B cell (primary cell): ENCODE results near the gene URB1. TPM values are rescaled to one million over a fixed set of nuclear protein-coding genes. Genes with fewer than 3 reads are reported as not detected.

Source experiments
- ATAC-seq: fragments of 200-7000 bp; cut with Tn5 transposase; one replicate; pipeline ENCODE4 v1.10.0; 2021; ENCODE audit warnings: low read depth, mild to moderate bottlenecking, moderate number of reproducible peaks, moderate library complexity
- CTCF ChIA-PET: fragments of 350-600 bp; sonication (Branson Sonifier 250); formaldehyde crosslinking; loops from one replicate; lab custom pipeline; 2021; ENCODE audit warnings: antibody characterized with exemption, inconsistent platforms; lab: Charles Lee
- POLR2A ChIA-PET: fragments of 350-600 bp; sonication (Branson Sonifier 250); formaldehyde crosslinking; loops from one replicate; lab custom pipeline; 2021; ENCODE audit warnings: antibody characterized with exemption; lab: Charles Lee
- DNase-seq: peaks from one replicate; pipeline ENCODE4 v3.0.0; 2013
- H2AFZ ChIP-seq: 2 replicates; pipeline ENCODE4 v1.6.1; 2012; ENCODE audit warnings: mild to moderate bottlenecking, low read depth, low read length; ENCODE audit not compliant: insufficient read depth, poor library complexity, severe bottlenecking
- H3K27ac ChIP-seq, 2 donors: 1 replicate in 1 of 2; 2 replicates in 1 of 2; pipeline ENCODE4 v1.5.1; 2012 to 2013; ENCODE audit warnings: low read length in 2 of 2, mild to moderate bottlenecking in 2 of 2, moderate library complexity in 1 of 2
- H3K27me3 ChIP-seq, 4 experiments: fragments of 200-600 bp in 1 of 4; sonication (generic) in 1 of 4; replicated peaks in 1 of 4; 1 replicate in 2 of 4; 2 replicates in 2 of 4; pipeline versions ENCODE4 v1.6.1 to v1.7.0; 2013 to 2016; ENCODE audit warnings: low read length in 3 of 4, mild to moderate bottlenecking in 2 of 4, mixed read lengths in 1 of 4, moderate library complexity in 1 of 4; ENCODE audit not compliant: insufficient read depth in 4 of 4, control insufficient read depth in 3 of 4; ENCODE audit errors: control extremely low read depth in 1 of 4
- H3K36me3 ChIP-seq, 2 experiments: replicated peaks in 1 of 2; 1 replicate in 1 of 2; 2 replicates in 1 of 2; pipeline versions ENCODE4 v1.6.1 to v1.7.1; 2013; ENCODE audit warnings: low read length in 1 of 2; ENCODE audit not compliant: insufficient read depth in 2 of 2, control insufficient read depth in 1 of 2; ENCODE audit errors: control extremely low read depth in 1 of 2, extremely low read depth in 1 of 2
- H3K4me1 ChIP-seq, 2 donors: fragments of 200-600 bp in 1 of 2; sonication (generic) in 1 of 2; 1 replicate in 1 of 2; 2 replicates in 1 of 2; pipeline versions ENCODE4 v1.5.1 to v1.6.1; 2013 to 2017; ENCODE audit warnings: low read length in 2 of 2; ENCODE audit not compliant: control insufficient read depth in 2 of 2, insufficient read depth in 2 of 2
- H3K4me2 ChIP-seq: replicated peaks from 2 replicates; pipeline ENCODE3; 2012; ENCODE audit warnings: mild to moderate bottlenecking, low read depth, low read length; ENCODE audit not compliant: poor library complexity, severe bottlenecking
- H3K4me3 ChIP-seq, 5 experiments: fragments of 200-600 bp in 1 of 5; sonication (generic) in 1 of 5; 1 replicate in 3 of 5; 2 replicates in 2 of 5; pipeline versions ENCODE4 v1.5.1 to v1.7.0; 2011 to 2016; ENCODE audit warnings: low read length in 4 of 5, mild to moderate bottlenecking in 4 of 5, low read depth in 2 of 5, control low read depth in 1 of 5, moderate library complexity in 1 of 5; ENCODE audit not compliant: insufficient read depth in 1 of 5; ENCODE audit errors: control extremely low read depth in 1 of 5, extremely low read depth in 1 of 5
- H3K79me2 ChIP-seq: fragments of 200-600 bp; sonication (generic); one replicate; pipeline ENCODE4 v1.6.0; 2016; ENCODE audit warnings: low read length; ENCODE audit not compliant: control insufficient read depth, insufficient read depth
- H3K9ac ChIP-seq: fragments of 200-600 bp; sonication (generic); 2 replicates; pipeline ENCODE4 v1.6.1; 2017; ENCODE audit warnings: mild to moderate bottlenecking, low read length, moderate library complexity
- H3K9me3 ChIP-seq, 3 donors: one replicate each; pipeline versions ENCODE4 v1.6.1 to v1.7.1; 2013; ENCODE audit warnings: low read length in 2 of 3; ENCODE audit not compliant: control insufficient read depth in 2 of 3, insufficient read depth in 1 of 3; ENCODE audit errors: control extremely low read depth in 1 of 3
- H4K20me1 ChIP-seq: 2 replicates; pipeline ENCODE4 v1.6.0; 2012; ENCODE audit warnings: mild to moderate bottlenecking, low read length; ENCODE audit not compliant: insufficient read depth, control insufficient read depth, poor library complexity, severe bottlenecking
- H3K27ac Mint-ChIP-seq: one replicate; pipeline ENCODE4 v1.8.0; 2021; ENCODE audit warnings: mixed read lengths
- H3K27me3 Mint-ChIP-seq: one replicate; pipeline ENCODE4 v1.8.0; 2021; ENCODE audit warnings: mixed read lengths
- H3K4me1 Mint-ChIP-seq: one replicate; pipeline ENCODE4 v1.8.0; 2021; ENCODE audit warnings: mixed read lengths
- H3K4me3 Mint-ChIP-seq: one replicate; pipeline ENCODE4 v1.8.0; 2021; ENCODE audit warnings: mixed read lengths
- H3K9me3 Mint-ChIP-seq: one replicate; pipeline ENCODE4 v1.8.0; 2022; ENCODE audit warnings: mixed read lengths; ENCODE audit not compliant: insufficient read depth
- CTCF ChIP-seq: fragments of 200-600 bp; IDR thresholded peaks from one replicate; pipeline ENCODE4 v1.8.0; 2022; ENCODE audit warnings: antibody characterized with exemption, mild to moderate bottlenecking
- EZH2 ChIP-seq: IDR thresholded peaks from 2 replicates; pipeline ENCODE4 v1.6.1; 2012; ENCODE audit warnings: borderline replicate concordance, low read depth, mild to moderate bottlenecking, moderate library complexity, low read length; ENCODE audit not compliant: insufficient read depth, poor library complexity, severe bottlenecking
- WGBS: methylation state at CpG from one replicate; pipeline ENCODE4 v1.1.5; 2013; ENCODE audit warnings: missing lambda C conversion rate; ENCODE audit not compliant: insufficient coverage; 5-methylcytosine and 5-hydroxymethylcytosine counted together
- intact Hi-C: fragments of 100-400 bp; cut with micrococcal nuclease; formaldehyde crosslinking; loops from one replicate; pipeline ENCODE4 v1.10.0; 2022
- polyA minus RNA-seq: library from RNA; depleted of rRNA, polyadenylated mRNA; stranded (reverse); fragments of >200 nt; gene quantifications from 2 replicates; pipeline ENCODE4 v1.2.3, GENCODE V29; 2012
- polyA plus RNA-seq: library from polyadenylated mRNA; depleted of rRNA; stranded (reverse); fragments of >200 nt; gene quantifications from 2 replicates; pipeline ENCODE4 v1.2.3, GENCODE V29; 2012
- total RNA-seq, 2 donors: library from RNA; stranded (reverse); fragments of 120-200 nt in 1 of 2; gene quantifications; 1 replicate in 1 of 2; 2 replicates in 1 of 2; pipeline versions ENCODE4 v1.2.3 to v1.2.4, GENCODE V29; 2013 to 2022

The URB1 gene, protein sequence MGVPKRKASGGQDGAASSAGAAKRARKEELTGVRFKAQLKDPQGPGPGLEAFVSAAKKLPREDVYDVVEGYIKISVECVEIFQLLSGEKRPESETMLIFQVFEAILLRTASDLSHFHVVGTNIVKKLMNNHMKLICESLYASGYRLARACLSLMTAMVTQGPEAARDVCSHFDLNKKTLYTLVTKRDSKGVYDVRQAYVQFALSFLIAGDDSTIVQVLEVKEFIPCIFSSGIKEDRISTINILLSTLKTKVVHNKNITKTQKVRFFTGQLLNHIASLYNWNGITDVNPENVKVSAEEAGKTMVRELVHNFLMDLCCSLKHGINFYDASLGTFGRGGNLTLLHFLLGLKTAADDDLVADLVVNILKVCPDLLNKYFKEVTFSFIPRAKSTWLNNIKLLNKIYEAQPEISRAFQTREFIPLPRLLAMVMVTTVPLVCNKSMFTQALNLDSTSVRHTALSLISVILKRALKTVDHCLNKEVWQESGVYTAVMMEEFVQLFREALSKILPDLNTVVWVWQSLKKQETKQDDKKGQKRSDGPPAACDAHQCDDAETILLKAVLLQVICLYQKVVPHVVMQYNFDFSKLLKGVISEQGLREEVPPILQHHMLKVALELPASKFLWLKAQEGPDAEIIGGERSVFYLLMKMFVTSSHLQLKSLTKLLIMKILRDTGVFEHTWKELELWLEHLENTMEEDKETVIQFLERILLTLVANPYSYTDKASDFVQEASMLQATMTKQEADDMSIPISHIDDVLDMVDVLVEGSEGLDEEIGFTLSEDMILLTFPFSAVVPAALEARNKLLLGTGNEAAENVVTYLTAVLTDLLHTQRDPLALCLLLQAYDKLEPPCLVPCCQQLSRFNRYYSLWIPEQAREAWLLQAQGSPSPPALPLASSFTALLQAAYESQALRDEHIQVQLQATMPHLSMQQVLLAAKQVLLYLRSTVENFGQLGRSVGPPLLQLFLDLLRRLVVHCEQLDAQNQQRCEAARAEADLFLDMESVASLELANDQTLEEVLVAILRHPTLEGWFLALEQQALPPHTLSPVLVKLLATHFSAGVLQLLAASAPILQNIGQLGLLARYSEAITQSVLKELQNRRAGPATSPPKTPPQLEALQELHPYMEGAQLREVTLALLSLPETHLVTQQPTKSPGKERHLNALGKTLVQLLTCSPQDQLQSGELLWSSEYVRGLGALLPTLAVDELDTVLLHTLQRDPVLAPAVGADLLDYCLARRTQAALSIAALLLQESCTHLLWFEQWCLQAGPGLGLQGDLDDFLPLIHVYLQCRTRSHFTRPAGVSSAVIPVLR (N-terminal part only)
- total RNA-seq = 14.9 and 15.2 TPM in 2 replicates
- 9.7 TPM for total RNA-seq (2013)
- 4.7 and 5.9 TPM in 2 replicates for polyA plus RNA-seq
- polyA minus RNA-seq = 12.2 and 19.3 TPM in 2 replicates

GRCh38 chr21:32392880-32393676 lies at the start of gene URB1:
TSS of gene URB1 (minus strand) at chr21:32393012. CDS start at chr21:32392910, 102 bp downstream.
- peak within 1 kb of the TSS; percentile 92 for H3K4me3 Mint-ChIP-seq
- peaks cover 39% of the 10 kb centered on the region for H3K4me1 Mint-ChIP-seq
- TF ChIP-seq CTCF = no peak
- no peak for TF ChIP-seq EZH2
- Histone ChIP-seq H3K36me3 (peaks cover 1 to 10% of the 10 kb centered on the region in 2 experiments), H2AFZ (peak within 1 kb of the TSS; percentile 97), H3K79me2 (peaks cover 51% of the 10 kb centered on the region), H4K20me1 (peaks cover 24% of the 10 kb centered on the region), H3K27me3 (peaks cover 0 to 11% (median 6%) of the 10 kb centered on the region in 4 experiments), H3K9ac (peak within 1 kb of the TSS; percentile 91), H3K9me3 (peaks cover 0 to 9% (median 0%) of the 10 kb centered on the region in 3 donors), H3K4me2 (peak within 1 kb of the TSS; percentile 87), H3K27ac (peak within 1 kb of the TSS; percentile 74 to 90), H3K4me3 (peak within 1 kb of the TSS; percentile 67 to 99 (median 95)), H3K4me1 (peaks cover 18 to 24% of the 10 kb centered on the region in 2 donors)
- POLR2A ChIA-PET = interaction anchor here (0.7 kb wide), 1 partner anchor 220 kb away, joined by 3 read pairs; no protein-coding TSS in a partner anchor
- H3K27me3 Mint-ChIP-seq = peaks cover 11% of the 10 kb centered on the region
- DNase-seq = peak; percentile 93
- H3K9me3 Mint-ChIP-seq = no peaks in the 10 kb centered on the region
- peak within 1 kb of the TSS; percentile 90 for H3K27ac Mint-ChIP-seq
- CTCF ChIA-PET = interaction anchor here (1.1 to 1.5 kb wide), 2 partner anchors 11 to 812 kb away, joined by 3 to 4 read pairs; no protein-coding TSS in a partner anchor
- ATAC-seq = peak; percentile 96
- WGBS = 2% methylated on average over 57 of the region's 59 CpGs
- intact Hi-C loops = loop anchor here (1.0 to 10.0 kb wide), 7 partner anchors 219 to 1522 kb away; partner anchors contain the start of genes ATP5PO, CFAP298, SCAF4 and SOD1
